ENCODE results near the gene SERPINB5.
A peak's percentile ranks its signal among the peaks of the same experiment; 100 is the strongest.
"Not testable (repeated sequence)": the region's sequence is repeated elsewhere in the genome, so short reads cannot be mapped to it uniquely, and the experiment has no call there.

SERPINB5 gene

GRCh38 chr18:63476668-63477067, at the start of gene SERPINB5:
TSS of gene SERPINB5 (plus strand) at chr18:63476958. CDS start at chr18:63484429, 7,471 bp downstream.
- DNase-seq = no peak
- intact Hi-C loops (cut with DNase I) = no loop called here

- no peak for DNase-seq
- intact Hi-C loops (cut with DNase I) = no loop called here
Measured at GRCh38 chr18:63427558-63427957, 49.2 kb upstream of the SERPINB5 start.

GRCh38 chr18:63430526-63430925, 46.2 kb upstream of the SERPINB5 start:
- intact Hi-C loops (cut with DNase I) = no loop called here
- no peak for DNase-seq

- no peak for DNase-seq
- intact Hi-C loops (cut with DNase I) = no loop called here
Measured at GRCh38 chr18:63431180-63431579, 45.6 kb upstream of the SERPINB5 start.

GRCh38 chr18:63433334-63433866, 43.4 kb upstream of the SERPINB5 start:
- no peak for DNase-seq
- intact Hi-C loops (cut with DNase I) = no loop called here

- intact Hi-C loops (cut with DNase I) = no loop called here
- no peak for DNase-seq
Measured at GRCh38 chr18:63438181-63438580, 38.6 kb upstream of the SERPINB5 start.

- intact Hi-C loops (cut with DNase I) = no loop called here
- DNase-seq = peak in 38 of 42 donors; percentile 9 to 82 (median 52)
Measured at GRCh38 chr18:63439334-63439733, 37.4 kb upstream of the SERPINB5 start.

GRCh38 chr18:63440219-63440618, 36.5 kb upstream of the SERPINB5 start:
- peak in 1 of 42 donors; percentile 9 for DNase-seq
- intact Hi-C loops (cut with DNase I) = no loop called here

- intact Hi-C loops (cut with DNase I) = no loop called here
- DNase-seq = no peak
Measured at GRCh38 chr18:63440881-63441280, 35.9 kb upstream of the SERPINB5 start.

- DNase-seq = no peak
- intact Hi-C loops (cut with DNase I) = no loop called here
Measured at GRCh38 chr18:63443829-63444228, 32.9 kb upstream of the SERPINB5 start.

- intact Hi-C loops (cut with DNase I) = no loop called here
- DNase-seq = no peak
Measured at GRCh38 chr18:63444580-63444979, 32.2 kb upstream of the SERPINB5 start.

- intact Hi-C loops (cut with DNase I) = no loop called here
- DNase-seq = no peak
Measured at GRCh38 chr18:63445037-63445436, 31.7 kb upstream of the SERPINB5 start.

GRCh38 chr18:63446266-63446665, 30.5 kb upstream of the SERPINB5 start:
- no peak for DNase-seq

GRCh38 chr18:63447066-63447465, 29.7 kb upstream of the SERPINB5 start:
- DNase-seq = no peak
- intact Hi-C loops (cut with DNase I) = no loop called here

More at GRCh38 chr18:63446266-63446665, 30.5 kb upstream of the SERPINB5 start:
- intact Hi-C loops (cut with DNase I) = no loop called here

GRCh38 chr18:63449426-63449825, 27.3 kb upstream of the SERPINB5 start:
- no peak for DNase-seq
- intact Hi-C loops (cut with DNase I) = no loop called here

GRCh38 chr18:63451799-63452660, 24.7 kb upstream of the SERPINB5 start:
- DNase-seq = no peak

GRCh38 chr18:63452751-63453150, 24.0 kb upstream of the SERPINB5 start:
- DNase-seq; intact Hi-C loops (cut with DNase I): not testable (repeated sequence)

More at GRCh38 chr18:63451799-63452660, 24.7 kb upstream of the SERPINB5 start:
- intact Hi-C loops (cut with DNase I) = no loop called here

- intact Hi-C loops (cut with DNase I) = no loop called here
- DNase-seq = no peak
Measured at GRCh38 chr18:63454497-63454896, 22.3 kb upstream of the SERPINB5 start.

GRCh38 chr18:63457977-63458376, 18.8 kb upstream of the SERPINB5 start:
- no peak for DNase-seq
- intact Hi-C loops (cut with DNase I) = no loop called here

GRCh38 chr18:63460414-63460813, 16.3 kb upstream of the SERPINB5 start:
- intact Hi-C loops (cut with DNase I) = no loop called here
- DNase-seq = no peak

GRCh38 chr18:63464434-63464833, 12.3 kb upstream of the SERPINB5 start:
- DNase-seq = no peak
- intact Hi-C loops (cut with DNase I) = no loop called here
